Stimulated activated CD8-positive, alpha-beta memory T cell treated with anti-CD3 and anti-CD28 coated beads, Interleukin-15, amount 100 ng/mL, for 48 hours (primary cell): ENCODE measurements around the gene ENO3.
A peak's percentile ranks its signal among the peaks of the same experiment; 100 is the strongest.
"Not testable (repeated sequence)": the region's sequence is repeated elsewhere in the genome, so short reads cannot be mapped to it uniquely, and the experiment has no call there.

Experiments
- DNase-seq, 2 donors: peaks; one replicate each; pipeline ENCODE4 v3.0.0-alpha.2; 2020; ENCODE audit warnings: low read depth in 2 of 2

The ENO3 gene

GRCh38 chr17:4950746-4951204, at the start of gene ENO3:
Gene ENO3, plus strand, starts transcription at chr17:4951119. Its CDS starts 711 bp downstream, at chr17:4951830.
- no peak for DNase-seq

DNA sequence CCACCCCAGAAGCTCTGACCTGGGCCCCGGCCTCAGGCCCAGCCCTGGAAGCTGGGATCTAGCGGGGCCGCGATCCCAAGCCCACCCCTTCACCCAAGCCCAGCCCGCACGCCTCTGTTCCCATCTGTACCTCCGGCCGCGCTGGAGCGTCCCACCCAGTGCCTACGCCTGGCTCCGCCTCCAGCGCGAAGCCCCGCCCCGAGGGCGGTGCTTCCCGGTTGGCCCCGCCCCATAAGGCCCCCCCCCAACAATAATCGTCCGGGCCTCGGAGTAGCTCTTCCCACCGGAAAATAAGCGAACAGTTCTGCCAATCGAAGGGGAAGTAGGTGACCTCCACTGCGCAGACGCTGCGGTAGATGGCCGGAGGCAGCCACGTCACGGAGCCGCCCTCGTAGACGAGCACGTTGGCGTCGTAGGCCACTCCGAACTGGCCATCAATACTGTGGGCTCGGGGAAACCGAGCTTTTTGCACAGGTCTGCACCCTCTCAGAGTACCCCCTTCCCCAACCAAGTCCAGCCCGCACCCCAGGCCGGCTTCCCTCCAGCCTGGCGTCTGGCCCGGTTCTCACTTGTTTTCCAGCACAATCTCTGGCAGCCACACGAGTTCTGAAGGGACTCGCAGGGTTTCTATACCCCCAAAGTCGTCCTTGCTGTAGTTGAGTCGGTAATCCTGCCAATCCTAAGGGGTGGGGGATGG, 49.1 kb upstream of the ENO3 start:
- DNase-seq: no peak

- no peak for DNase-seq
These were observed 48.4 kb upstream of the ENO3 start for GRCh38 chr17:4902540-4902939.

- DNase-seq: peak; percentile 53 to 56
These were observed 47.7 kb upstream of the ENO3 start, which contains the start of gene CHRNE for GRCh38 chr17:4903051-4903818. Gene CHRNE, minus strand, starts transcription at chr17:4903098. Its CDS starts 35 bp downstream, at chr17:4903063.

DNA sequence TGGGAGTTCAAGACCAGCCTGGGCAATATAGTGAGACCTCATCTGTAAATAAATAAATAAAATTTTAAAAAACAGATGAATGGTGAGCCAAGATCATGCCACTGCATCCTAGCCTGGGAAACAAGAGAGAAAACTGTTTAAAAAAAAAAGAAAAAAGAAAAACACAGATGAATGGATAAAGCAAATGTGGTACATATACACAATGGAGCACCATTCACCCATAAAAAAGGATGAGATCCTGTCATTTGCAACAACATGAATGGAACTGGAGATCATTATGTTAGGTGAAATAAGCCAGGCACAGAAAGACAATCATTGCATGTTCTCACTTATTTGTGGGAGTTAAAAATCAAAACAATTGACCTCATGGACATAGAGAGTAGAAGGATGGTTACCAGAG, 44.3 kb upstream of the ENO3 start:
- DNase-seq: not testable (repeated sequence)

DNA sequence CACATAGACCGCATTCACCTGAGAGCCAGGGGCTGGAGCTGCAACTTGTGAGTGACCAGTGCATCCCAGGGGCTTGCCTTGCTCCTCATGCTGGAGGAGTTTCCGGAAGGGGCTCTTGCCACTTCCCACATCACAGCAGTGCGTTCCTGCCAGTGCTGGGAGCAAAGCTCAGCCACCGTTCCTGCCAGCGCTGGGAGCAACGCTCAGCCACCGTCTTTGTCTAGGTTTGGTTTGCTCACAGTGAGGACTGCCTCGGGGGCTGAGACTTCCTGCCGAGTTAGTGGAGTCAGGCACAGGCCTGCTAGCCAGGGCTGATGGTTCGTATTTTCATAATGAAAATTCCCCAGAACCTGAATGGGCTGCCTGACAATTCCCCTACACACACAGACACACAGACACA, 42.6 kb upstream of the ENO3 start:
- no peak for DNase-seq

- peak; percentile 50 to 66 for DNase-seq
These were observed 42.0 kb upstream of the ENO3 start for GRCh38 chr17:4908711-4909496.

- DNase-seq: no peak
These were observed 36.9 kb upstream of the ENO3 start for GRCh38 chr17:4913994-4914393.

- DNase-seq: not testable (repeated sequence)
These were observed 36.4 kb upstream of the ENO3 start for GRCh38 chr17:4914551-4914950.

GRCh38 chr17:4919511-4920047, 31.3 kb upstream of the ENO3 start:
- no peak for DNase-seq

DNA sequence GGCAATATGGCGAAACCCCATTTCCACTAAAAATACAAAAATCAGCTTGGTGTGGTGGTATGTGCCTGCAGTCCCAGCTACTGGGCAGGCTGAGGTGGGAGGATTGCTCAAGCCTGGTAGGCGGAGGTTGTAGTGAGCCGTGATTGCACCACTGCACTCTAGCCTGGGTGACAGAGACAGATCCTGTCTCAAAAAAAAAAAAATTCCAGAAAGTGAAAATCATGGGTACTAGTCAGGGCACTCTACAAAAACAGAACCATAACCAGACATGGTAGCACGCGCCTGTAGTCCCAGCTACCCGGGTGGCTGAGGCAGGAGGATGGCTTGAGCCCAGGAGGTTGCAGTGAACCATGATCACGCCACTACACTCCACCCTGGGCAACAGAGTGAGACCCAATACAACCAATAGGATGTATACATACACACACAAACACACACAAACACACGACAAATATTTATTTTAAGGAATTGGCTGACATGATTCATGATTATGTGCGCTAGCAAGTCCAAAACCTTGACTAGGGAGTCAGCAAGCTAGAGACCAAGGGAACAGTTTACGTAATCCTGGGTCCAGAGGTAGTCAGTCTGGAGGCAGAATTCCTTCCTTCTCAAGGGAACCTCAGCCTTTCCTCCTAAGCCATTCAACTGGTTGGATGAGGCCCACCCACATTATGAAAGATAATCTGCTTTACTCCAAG, 30.4 kb upstream of the ENO3 start:
- no peak for DNase-seq

DNA sequence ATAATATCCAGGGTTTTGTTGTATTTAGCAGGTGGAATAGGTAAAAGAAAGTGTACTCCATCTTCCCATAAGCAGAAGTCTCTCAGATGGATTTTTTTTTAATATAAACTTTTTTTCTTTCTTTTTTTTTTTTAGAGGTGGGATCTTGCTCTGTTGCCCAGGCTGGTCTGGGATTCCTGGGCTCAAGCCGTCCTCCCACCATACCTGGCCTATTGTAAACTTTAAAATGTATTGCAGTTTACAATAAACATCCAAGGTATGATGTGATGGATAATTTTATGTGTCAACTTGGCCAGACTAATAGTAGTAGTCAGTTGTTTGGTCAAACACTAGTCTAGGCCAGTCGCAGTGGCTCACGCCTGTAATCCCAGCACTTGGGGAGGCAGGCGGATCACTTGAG, 29.6 kb upstream of the ENO3 start:
- DNase-seq: no peak

- not testable (repeated sequence) for DNase-seq
These were observed 24.2 kb upstream of the ENO3 start for GRCh38 chr17:4926577-4927335.

DNA sequence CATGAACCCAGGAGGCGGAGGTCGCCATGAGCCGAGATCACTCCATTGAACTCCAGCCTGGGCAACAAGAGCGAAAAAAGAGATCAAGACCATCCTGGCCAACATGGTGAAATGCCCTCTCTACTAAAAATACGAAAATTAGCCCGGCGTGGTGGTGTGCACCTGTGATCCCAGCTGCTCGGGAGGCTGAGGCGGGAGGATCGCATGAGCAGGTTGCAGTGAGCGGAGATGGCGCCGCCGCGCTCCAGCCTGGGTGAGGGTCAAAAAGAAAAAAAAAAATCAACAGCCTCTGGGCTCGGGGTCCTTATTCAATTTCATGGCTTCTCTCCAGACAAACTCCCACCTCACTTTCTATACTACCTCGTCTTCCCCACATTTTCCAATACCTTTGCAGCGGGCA, 22.0 kb upstream of the ENO3 start:
- no peak for DNase-seq

GRCh38 chr17:4931963-4932362, 19.0 kb upstream of the ENO3 start, which contains the start of gene GP1BA:
Gene GP1BA, plus strand, starts transcription at chr17:4932277. Its CDS starts 328 bp downstream, at chr17:4932605.
- no peak for DNase-seq

DNA sequence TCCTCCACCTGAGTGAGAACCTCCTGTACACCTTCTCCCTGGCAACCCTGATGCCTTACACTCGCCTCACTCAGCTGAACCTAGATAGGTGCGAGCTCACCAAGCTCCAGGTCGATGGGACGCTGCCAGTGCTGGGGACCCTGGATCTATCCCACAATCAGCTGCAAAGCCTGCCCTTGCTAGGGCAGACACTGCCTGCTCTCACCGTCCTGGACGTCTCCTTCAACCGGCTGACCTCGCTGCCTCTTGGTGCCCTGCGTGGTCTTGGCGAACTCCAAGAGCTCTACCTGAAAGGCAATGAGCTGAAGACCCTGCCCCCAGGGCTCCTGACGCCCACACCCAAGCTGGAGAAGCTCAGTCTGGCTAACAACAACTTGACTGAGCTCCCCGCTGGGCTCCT, 18.2 kb upstream of the ENO3 start:
- DNase-seq: no peak

DNA sequence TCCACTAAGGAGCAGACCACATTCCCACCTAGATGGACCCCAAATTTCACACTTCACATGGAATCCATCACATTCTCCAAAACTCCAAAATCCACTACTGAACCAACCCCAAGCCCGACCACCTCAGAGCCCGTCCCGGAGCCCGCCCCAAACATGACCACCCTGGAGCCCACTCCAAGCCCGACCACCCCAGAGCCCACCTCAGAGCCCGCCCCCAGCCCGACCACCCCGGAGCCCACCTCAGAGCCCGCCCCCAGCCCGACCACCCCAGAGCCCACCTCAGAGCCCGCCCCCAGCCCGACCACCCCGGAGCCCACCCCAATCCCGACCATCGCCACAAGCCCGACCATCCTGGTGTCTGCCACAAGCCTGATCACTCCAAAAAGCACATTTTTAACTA, 17.3 kb upstream of the ENO3 start:
- DNase-seq: no peak

- DNase-seq: no peak
These were observed 16.5 kb upstream of the ENO3 start for GRCh38 chr17:4934173-4934979.

- no peak for DNase-seq
These were observed 15.3 kb upstream of the ENO3 start for GRCh38 chr17:4935650-4936049.

DNA sequence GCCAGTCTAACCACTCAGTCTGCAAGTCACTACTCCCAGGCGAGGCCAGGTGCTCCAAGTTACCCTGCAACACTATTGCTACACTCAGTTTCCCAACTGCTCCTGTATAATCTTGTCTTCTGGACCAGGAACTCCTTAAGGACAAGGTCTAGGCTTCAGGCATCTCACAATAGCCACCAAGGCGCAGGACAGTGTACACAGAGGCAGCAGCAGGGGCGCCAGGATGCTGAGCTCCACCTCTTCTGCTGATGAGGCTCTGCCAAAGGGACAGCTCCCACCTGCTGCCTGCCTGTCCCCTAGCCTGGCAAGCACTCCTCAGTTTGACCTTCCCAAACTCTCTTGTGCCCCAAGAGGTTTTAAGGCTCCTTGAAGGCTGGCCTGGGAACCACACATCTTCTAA, 14.5 kb upstream of the ENO3 start:
- no peak for DNase-seq
